HepG2 (cell line): ENCODE results near the gene PTPN5.

ENCODE experiments used
- HMGXB4 ChIP-seq, 2 experiments: sonication (generic) in 1 of 2; formaldehyde crosslinking in 1 of 2; IDR thresholded peaks; 2 replicates each; pipeline versions ENCODE4 v1.4.0 to v1.6.1; 2018 to 2020; ENCODE audit warnings: missing genetic modification reagents in 2 of 2, borderline replicate concordance in 1 of 2, low read depth in 1 of 2, mild to moderate bottlenecking in 1 of 2, missing biosample characterization in 1 of 2
- NFIC ChIP-seq: IDR thresholded peaks from 2 replicates; pipeline ENCODE4 v1.6.1; 2012; ENCODE audit warnings: mild to moderate bottlenecking, low read length, inconsistent platforms
- U2AF1 ChIP-seq: fragments of 200-400 bp; formaldehyde crosslinking; optimal IDR thresholded peaks from 2 replicates; pipeline ENCODE3; 2017; ENCODE audit warnings: mild to moderate bottlenecking, low read depth, low read length
- ZBTB38 ChIP-seq: sonication (generic); formaldehyde crosslinking; IDR thresholded peaks from 2 replicates; pipeline ENCODE4 v1.5.1; 2020; ENCODE audit warnings: mild to moderate bottlenecking, missing genetic modification reagents
- ZKSCAN1 ChIP-seq: fragments of 150-350 bp; IDR thresholded peaks from 2 replicates; pipeline ENCODE4 v1.6.1; 2014; ENCODE audit warnings: low read length
- ZNF138 ChIP-seq: sonication (generic); formaldehyde crosslinking; IDR thresholded peaks from 2 replicates; pipeline ENCODE4 v1.5.0; 2020; ENCODE audit warnings: mild to moderate bottlenecking, low read depth, missing genetic modification reagents
- ZNF24 ChIP-seq: fragments of 450-650 bp; IDR thresholded peaks from 2 replicates; pipeline ENCODE4 v1.6.1; 2017; ENCODE audit warnings: antibody characterized with exemption, mild to moderate bottlenecking
- TF ChIP-seq, protein P1 (sequence below): sonication (generic); formaldehyde crosslinking; IDR thresholded peaks from 2 replicates; pipeline ENCODE4 v1.4.0; 2020; ENCODE audit warnings: missing genetic modification reagents
- TF ChIP-seq, protein P2 (sequence below): sonication (generic); formaldehyde crosslinking; IDR thresholded peaks from 2 replicates; pipeline ENCODE4 v1.4.0; 2020; ENCODE audit warnings: low read depth, mild to moderate bottlenecking, missing genetic modification reagents

DNA sequence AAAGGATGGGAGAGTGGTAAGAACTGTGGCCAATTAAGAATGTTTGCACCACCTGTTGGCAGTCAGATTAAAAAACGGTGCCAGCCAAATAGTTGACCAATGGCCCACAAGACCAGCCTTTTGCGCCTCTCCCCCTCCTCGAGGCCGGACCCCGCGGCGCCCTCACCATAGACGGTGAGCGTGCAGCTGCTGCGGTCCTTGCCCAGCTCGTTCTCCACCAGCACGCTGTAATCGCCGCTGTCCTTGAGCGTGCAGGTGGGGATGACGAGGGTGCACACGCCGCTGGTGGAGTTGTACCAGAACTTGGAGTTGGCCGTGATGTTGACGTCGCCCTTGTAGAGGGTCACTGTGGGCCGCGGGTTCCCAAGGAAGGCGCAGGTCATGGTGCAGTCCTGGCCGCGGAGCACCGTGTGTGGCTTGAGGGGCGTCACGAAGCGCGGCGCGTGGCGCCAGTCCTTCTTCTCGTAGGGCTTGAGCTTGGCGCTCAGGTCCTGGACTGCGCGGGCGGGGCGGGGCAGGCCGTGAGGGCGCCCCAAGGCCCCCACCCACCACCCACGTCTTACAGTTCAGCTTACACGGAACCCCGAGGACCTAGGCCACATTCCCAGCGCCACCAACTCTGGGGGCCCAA lies 85.8 kb downstream of the PTPN5 start:
- TF ChIP-seq, protein P1, sequence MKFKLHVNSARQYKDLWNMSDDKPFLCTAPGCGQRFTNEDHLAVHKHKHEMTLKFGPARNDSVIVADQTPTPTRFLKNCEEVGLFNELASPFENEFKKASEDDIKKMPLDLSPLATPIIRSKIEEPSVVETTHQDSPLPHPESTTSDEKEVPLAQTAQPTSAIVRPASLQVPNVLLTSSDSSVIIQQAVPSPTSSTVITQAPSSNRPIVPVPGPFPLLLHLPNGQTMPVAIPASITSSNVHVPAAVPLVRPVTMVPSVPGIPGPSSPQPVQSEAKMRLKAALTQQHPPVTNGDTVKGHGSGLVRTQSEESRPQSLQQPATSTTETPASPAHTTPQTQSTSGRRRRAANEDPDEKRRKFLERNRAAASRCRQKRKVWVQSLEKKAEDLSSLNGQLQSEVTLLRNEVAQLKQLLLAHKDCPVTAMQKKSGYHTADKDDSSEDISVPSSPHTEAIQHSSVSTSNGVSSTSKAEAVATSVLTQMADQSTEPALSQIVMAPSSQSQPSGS (CRISPR knock-in tag), result no peak
- TF ChIP-seq, protein P2, sequence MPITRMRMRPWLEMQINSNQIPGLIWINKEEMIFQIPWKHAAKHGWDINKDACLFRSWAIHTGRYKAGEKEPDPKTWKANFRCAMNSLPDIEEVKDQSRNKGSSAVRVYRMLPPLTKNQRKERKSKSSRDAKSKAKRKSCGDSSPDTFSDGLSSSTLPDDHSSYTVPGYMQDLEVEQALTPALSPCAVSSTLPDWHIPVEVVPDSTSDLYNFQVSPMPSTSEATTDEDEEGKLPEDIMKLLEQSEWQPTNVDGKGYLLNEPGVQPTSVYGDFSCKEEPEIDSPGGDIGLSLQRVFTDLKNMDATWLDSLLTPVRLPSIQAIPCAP (CRISPR knock-in tag), result no peak
- TF ChIP-seq HMGXB4 (CRISPR knock-in tag; IDR thresholded peaks at IDR 0.05; ENCODE audit: borderline replicate concordance in 1 of 2, low read depth in 1 of 2) (no peak), ZNF24 (no peak), ZNF138 (CRISPR knock-in tag) (no peak), ZKSCAN1 (no peak), U2AF1 (no peak), NFIC (no peak), ZBTB38 (CRISPR knock-in tag) (no peak)
